Jurkat, Clone E6-1 (cell line): ENCODE data around the gene MRM1. TPM values are rescaled to one million over a fixed set of nuclear protein-coding genes. Genes with fewer than 3 reads are reported as not detected.

Experiments
- DNase-seq: peaks from one replicate; pipeline ENCODE4 v3.0.0-alpha.2; 2011; ENCODE audit warnings: low read depth, low spot score
- H3K4me3 ChIP-seq: 2 replicates; pipeline ENCODE4 v1.5.1; 2011; ENCODE audit warnings: mild to moderate bottlenecking, low read length, control low read depth, moderate library complexity
- polyA plus RNA-seq: library from polyadenylated mRNA; unstranded; fragments of >200 nt; gene quantifications from one replicate; pipeline ENCODE4 v1.2.1, GENCODE V29; 2012; ENCODE audit warnings: missing spikeins; ENCODE audit not compliant: insufficient read length, insufficient read depth

MRM1 gene
- polyA plus RNA-seq = 12.2 TPM

DNA sequence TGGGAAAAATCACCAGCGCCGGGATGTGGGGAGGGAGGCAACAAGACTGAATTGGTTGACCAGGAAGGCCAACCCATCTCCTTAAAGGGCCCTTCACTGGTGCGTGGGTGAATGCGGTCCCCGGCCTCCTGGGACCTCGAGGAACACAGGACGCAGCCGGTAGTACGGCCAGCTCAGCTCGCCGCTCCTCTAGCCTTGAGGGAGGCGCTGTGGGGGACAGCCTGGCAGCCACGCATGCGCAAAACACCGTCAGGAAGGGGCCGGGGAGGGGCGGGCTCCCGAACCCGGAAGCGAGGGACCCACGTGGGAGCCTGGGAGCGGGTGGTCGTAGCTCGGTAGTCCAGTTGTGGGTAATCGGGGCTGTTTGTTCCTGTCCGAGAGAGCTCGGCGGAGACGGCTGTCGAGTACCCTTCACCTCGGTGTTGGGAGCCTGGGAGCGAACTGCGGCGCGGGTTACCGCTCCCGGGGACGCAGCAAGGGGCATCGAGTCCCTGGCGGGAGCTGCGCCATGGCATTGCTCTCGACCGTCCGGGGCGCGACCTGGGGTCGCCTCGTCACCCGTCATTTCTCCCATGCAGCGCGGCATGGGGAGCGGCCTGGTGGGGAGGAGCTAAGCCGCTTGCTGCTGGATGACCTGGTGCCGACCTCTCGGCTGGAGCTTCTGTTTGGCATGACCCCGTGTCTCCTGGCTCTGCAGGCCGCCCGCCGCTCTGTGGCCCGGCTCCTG is at the start of gene MRM1:
Gene MRM1, plus strand, starts transcription at position 281 of the 727 bp plus-strand sequence. Its CDS starts 228 bp downstream, at position 509.
- DNase-seq = peak; percentile 73
- peak within 1 kb of the TSS; percentile 89 for H3K4me3 ChIP-seq

DNA sequence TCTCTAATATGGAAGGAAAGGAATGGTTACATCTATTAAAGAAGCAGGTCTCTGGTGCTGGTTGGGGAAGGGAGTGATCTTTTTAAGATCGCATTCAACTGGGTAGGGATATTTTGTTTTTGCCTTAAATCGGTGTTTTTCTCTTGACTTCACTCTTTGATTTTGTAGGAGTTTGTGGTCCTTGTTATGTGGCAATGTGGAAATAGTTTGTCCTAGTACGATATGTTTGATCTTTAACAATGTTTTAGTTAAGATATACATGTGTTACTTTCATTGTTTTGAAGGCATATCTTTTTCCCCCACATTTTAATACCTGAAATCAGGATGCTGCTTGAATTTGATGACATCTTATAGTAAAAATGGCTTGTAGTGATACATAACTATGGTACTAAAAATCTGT is 47.9 kb upstream of the MRM1 start:
- peak; percentile 49 for DNase-seq
- H3K4me3 ChIP-seq = no peak overlapping the region

DNA sequence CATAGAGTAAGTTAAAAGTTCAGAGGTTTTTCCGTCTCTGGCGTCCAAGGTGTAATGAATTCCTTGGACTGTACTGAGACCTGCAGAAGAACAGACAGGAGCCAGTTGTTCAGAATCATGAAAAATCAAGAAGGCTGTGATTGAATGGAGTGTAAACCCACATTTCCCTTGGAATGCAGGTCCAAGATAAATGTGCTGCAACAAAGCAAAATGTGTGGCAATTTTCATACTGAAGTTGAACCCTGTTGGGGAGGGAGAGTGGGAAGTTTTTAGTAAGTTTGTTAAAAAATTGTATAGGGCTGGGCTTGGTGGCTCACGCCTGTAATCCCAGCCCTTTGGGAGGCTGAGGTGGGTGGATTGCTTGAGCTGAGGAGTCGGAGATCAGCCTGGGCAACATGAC is 35.3 kb upstream of the MRM1 start:
- DNase-seq = no peak
- no peak overlapping the region for H3K4me3 ChIP-seq

GRCh38 chr17:36575028-36575427 is 26.4 kb upstream of the MRM1 start:
- no peak for DNase-seq

DNA sequence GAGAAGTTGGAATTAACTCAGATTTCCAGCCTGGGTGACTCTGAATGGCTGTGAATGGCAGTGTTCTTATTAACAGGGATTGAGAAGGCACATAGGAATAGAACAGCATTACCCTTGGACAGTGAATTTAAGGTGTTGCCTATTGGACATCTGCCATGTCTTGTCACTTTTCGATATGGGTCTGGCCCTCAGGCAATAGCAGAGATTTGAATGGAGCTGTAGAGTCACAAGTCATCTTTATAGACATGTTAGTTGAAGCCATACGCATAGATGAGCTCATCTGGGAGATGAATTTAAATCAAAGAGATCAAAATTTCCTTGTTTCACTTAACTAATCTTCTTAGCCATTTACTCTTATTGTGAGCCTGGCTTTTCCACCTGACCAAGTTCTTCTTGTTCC is 24.6 kb upstream of the MRM1 start:
- no peak overlapping the region for H3K4me3 ChIP-seq
- no peak for DNase-seq

More at GRCh38 chr17:36575028-36575427, 26.4 kb upstream of the MRM1 start:
- no peak overlapping the region for H3K4me3 ChIP-seq

GRCh38 chr17:36578671-36579070 is 22.7 kb upstream of the MRM1 start:
- H3K4me3 ChIP-seq = no peak overlapping the region
- DNase-seq = no peak

GRCh38 chr17:36583787-36584186 is 17.6 kb upstream of the MRM1 start:
- H3K4me3 ChIP-seq = no peak overlapping the region
- DNase-seq = no peak

DNA sequence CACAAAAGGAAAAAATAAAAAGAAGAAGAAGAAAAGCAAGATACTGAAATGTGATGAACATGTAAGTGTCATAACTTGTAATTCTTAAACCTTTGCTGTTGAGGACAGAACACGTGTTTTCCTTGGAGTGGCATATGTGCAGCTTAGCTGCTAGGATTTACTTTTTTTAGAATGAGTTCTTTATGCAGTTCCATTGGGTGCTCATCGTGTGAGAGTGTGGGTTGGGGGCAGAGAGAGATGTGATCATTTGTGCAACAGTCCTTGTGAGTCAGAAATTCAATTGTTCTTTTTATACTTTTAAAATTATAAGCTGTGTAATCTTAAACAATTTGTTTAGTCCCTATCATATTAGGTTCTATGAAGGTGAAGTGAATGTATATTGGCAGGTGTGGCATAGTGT is 15.2 kb upstream of the MRM1 start:
- DNase-seq = no peak
- H3K4me3 ChIP-seq = no peak overlapping the region

GRCh38 chr17:36590082-36590481 is 11.3 kb upstream of the MRM1 start:
- no peak overlapping the region; the same call in 1 of the 2 replicates for H3K4me3 ChIP-seq
- DNase-seq = peak; percentile 93

DNA sequence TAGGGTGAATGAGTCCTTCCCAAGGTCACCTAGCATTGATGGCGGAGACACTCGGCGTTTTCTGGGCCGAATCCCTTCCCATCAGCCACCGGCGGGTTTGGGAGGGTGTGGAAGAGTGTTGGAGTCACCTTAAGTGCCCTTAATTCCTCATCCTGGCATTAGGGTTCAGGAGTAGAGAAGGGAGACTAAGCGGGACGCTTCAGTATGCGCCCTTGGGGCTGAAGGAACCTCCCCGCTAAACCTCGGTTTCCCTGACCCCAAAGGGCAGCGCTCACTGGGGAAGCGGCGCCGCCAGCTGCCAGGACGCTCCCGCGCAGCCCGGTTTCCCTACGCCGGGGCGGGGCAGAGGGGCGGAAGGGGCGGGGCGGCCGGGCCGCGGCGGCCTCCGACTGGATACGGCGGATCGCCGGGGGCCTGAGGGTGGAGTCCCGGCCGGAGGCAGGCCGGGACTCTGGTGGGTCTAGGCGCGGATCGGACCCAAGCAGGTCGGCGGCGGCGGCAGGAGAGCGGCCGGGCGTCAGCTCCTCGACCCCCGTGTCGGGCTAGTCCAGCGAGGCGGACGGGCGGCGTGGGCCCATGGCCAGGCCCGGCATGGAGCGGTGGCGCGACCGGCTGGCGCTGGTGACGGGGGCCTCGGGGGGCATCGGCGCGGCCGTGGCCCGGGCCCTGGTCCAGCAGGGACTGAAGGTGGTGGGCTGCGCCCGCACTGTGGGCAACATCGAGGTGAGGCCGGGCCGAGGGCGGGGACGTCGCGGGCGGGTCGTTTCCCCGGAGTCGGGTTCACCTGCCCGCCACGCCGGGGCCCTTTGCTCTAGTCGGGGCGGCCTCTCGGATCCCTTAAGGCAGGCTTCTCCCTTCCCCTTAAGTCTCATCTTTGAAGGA is 9.7 kb upstream of the MRM1 start, which contains the start of gene DHRS11:
Gene DHRS11, plus strand, starts transcription at position 446 of the 882 bp plus-strand sequence. Its CDS starts 131 bp downstream, at position 577.
- H3K4me3 ChIP-seq = peak within 1 kb of the TSS; percentile 61
- DNase-seq = peak; percentile 46

DNA sequence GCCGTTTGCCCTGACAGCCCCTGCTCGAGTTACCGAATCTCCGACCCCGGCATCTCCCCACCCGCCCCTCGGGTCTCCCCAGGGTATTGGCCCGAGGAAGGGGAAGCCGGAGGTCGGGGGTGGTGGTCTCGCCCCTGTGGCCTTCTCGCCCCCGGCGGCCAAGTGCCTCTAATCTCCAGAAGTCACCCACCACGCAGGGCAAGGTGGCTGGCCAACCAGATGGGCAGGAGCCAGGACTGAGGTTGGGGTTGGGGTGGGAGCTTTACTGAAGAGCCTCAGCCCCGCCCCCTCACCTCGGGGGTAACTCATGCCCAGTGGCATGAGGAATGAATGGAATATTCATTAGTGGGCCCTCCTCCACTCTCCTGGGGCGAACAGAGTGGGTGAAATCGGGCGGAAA is 9.1 kb upstream of the MRM1 start:
- DNase-seq = no peak
- H3K4me3 ChIP-seq = peak overlapping the region; percentile 61

DNA sequence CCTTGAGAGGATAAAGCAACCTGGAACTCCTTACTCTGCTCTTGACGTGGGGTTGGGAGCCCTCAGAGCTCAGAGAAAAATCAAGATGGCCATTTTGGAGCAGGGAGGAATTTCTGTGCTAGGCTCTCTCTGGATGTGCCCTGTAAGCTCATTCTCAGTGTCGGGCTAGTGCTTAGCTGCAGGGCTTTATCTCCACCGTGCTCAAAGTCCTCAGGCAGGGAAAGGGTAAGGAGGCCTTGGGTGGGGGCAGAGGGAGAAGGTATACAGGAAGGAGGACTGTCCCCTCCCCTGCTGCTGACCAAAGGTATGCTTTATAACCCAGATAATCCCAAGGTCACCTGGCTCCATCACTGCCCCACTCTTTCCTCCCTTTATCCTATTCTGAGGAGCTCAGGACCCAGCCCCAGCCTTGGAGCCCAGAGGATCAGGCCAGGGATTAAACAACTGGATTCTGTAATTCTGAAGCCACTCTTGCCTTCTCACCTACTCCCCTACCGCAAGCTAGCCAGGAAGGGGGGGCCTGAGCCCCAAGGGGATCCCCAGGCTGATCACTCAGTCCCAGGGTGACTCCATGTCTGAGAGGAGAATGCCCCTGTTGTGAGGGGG is 8.6 kb upstream of the MRM1 start:
- DNase-seq = no peak
- peak overlapping the region; percentile 61 for H3K4me3 ChIP-seq

- DNase-seq = no peak
- H3K4me3 ChIP-seq = no peak overlapping the region
Observed at GRCh38 chr17:36593656-36594316, 7.6 kb upstream of the MRM1 start.

DNA sequence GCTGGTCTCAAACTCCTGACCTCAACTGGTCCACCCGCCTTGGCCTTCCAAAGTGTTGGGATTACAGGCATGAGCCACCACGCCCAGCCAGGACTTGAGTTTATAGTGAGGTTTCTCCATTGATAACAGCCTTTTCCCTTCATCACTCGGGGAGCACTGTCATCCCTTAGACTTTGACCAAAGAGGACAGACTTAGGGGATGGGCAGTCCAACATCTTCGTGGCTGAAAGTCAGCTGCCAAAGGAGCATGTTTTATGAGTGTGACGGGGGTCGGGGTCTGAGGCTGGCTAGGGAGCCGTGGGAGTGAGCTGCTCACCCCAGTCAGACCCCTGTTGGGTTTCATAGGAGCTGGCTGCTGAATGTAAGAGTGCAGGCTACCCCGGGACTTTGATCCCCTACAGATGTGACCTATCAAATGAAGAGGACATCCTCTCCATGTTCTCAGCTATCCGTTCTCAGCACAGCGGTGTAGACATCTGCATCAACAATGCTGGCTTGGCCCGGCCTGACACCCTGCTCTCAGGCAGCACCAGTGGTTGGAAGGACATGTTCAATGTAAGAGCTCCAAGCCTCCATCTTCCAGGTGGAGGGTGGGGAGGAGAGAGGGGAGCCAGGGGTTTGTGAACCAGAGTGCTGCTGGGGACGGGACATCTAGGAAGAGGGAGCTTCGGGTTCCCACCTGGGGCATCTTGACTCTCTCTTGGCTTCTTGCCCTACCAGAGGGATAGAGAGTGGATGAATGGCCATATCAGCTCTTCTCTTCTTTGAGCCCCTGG is 6.6 kb upstream of the MRM1 start:
- H3K4me3 ChIP-seq = no peak overlapping the region
- DNase-seq = no peak

- DNase-seq = no peak
- H3K4me3 ChIP-seq = no peak overlapping the region
Observed at GRCh38 chr17:36597226-36597625, 4.2 kb upstream of the MRM1 start.

- no peak overlapping the region for H3K4me3 ChIP-seq
- DNase-seq = no peak
Observed at GRCh38 chr17:36597866-36598777, 3.3 kb upstream of the MRM1 start.

DNA sequence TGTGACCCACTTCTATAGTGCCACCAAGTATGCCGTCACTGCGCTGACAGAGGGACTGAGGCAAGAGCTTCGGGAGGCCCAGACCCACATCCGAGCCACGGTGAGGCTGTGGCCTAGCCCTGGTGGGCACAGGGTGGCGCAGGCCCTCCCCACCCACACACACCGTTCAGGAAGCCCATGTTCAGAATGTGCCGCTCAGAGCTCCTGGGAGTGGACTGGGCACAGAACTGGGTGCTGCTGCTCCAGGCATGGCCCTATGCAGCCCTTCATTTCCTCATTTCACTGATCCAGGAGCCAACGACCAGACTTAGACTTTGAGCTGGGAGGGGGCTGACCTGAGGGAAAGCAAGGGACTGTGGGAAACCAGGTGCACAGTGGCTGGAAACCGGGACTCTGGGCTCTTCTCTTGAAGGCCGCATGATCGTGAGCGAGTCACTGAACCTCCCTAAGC is 2.4 kb upstream of the MRM1 start:
- no peak overlapping the region for H3K4me3 ChIP-seq
- DNase-seq = no peak
